AG10803 (cell line): Measurements from ENCODE around the gene MTURN.
"Not testable (repeated sequence)": the region's sequence is repeated elsewhere in the genome, so short reads cannot be mapped to it uniquely, and the experiment has no call there.

Source experiments
- DNase-seq: peaks from one replicate; pipeline ENCODE4 v3.0.0; 2010; ENCODE audit warnings: low read depth
- H3K4me3 ChIP-seq: 2 replicates; pipeline ENCODE4 v1.5.1; 2011; ENCODE audit warnings: mild to moderate bottlenecking, low read length, control low read depth
- CTCF ChIP-seq: conservative IDR thresholded peaks from 2 replicates; pipeline ENCODE4 v1.5.1; 2011; ENCODE audit warnings: mild to moderate bottlenecking, low read length, control low read depth, inconsistent platforms

The MTURN gene

GRCh38 chr7:30184791-30185487, 50.2 kb downstream of the MTURN start:
- H3K4me3 ChIP-seq: no peak overlapping the region
- DNase-seq: peak; percentile 14

GRCh38 chr7:30185496-30185895, 50.7 kb downstream of the MTURN start:
- no peak for DNase-seq
- H3K4me3 ChIP-seq: no peak overlapping the region
- no peak for TF ChIP-seq CTCF

More at GRCh38 chr7:30184791-30185487, 50.2 kb downstream of the MTURN start:
- no peak for TF ChIP-seq CTCF

- no peak for TF ChIP-seq CTCF
- DNase-seq: no peak
These were observed 51.9 kb downstream of the MTURN start for GRCh38 chr7:30186725-30187124.

GRCh38 chr7:30187513-30187912, 52.7 kb downstream of the MTURN start:
- TF ChIP-seq CTCF: no peak
- no peak for DNase-seq
- H3K4me3 ChIP-seq: no peak overlapping the region

More at GRCh38 chr7:30186725-30187124, 51.9 kb downstream of the MTURN start:
- no peak overlapping the region for H3K4me3 ChIP-seq

DNA sequence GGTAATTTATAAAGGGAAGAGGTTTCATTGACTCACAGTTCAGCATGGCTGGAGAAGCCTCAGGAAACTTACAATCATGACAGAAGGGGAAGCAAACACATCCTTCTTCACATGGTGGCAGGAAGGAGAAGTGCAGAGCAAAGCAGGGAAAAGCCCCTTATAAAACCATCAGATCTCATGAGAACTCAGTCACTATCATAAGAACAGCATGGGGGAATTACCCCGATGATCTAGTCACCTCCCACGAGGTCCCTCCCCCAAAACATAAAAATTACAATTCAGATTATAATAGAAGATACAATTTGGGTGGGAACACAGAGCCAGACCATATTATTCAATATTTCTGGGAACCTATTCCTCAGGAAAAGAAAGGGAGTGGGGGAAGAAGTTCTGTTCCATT, 53.6 kb downstream of the MTURN start:
- not testable (repeated sequence) for H3K4me3 ChIP-seq, DNase-seq

DNA sequence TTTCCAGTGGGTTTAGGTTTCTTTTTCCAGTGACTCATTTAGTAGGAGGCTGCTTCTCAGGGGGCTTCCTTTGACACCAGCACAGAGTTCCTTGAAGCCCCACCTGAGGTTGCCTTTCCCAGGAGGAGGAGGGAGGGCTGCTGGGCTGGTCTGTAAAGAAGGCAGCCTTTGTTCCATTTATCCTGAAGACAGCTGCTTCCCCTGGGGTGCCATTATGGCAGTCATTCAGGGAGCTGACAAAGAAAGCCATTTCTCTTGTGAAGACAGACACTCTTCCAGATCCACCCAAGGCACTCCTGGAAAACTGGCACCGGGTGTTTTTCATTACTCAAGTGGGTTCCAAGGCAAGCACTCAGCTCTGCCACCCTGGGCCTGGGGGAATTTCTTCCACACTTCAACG, 54.0 kb downstream of the MTURN start:
- no peak overlapping the region for H3K4me3 ChIP-seq
- no peak for DNase-seq
- no peak for TF ChIP-seq CTCF

- TF ChIP-seq CTCF: no peak
- H3K4me3 ChIP-seq: no peak overlapping the region
- DNase-seq: no peak
These were observed 57.0 kb downstream of the MTURN start for GRCh38 chr7:30191809-30192208.
